Erythroblast (primary cell): ENCODE measurements around the gene MAG.

Source experiments
- GATA1 ChIP-seq: IDR thresholded peaks from 2 replicates; pipeline ENCODE4 v1.6.1; 2011; ENCODE audit warnings: low read depth, mild to moderate bottlenecking, control low read depth, low read length, moderate library complexity
- POLR2A ChIP-seq: IDR thresholded peaks from 2 replicates; pipeline ENCODE4 v1.6.1; 2011; ENCODE audit warnings: mild to moderate bottlenecking, low read length

GRCh38 chr19:35316560-35316959 lies 24.6 kb downstream of the MAG start:
- TF ChIP-seq POLR2A = no peak
- no peak for TF ChIP-seq GATA1
